Adrenal gland (tissue), 5 donors: ENCODE data around the gene FCAR.

Experiments used
- POLR2A ChIP-seq, 2 donors: fragments of 450-650 bp; IDR thresholded peaks; one replicate each; pipeline ENCODE4 v1.6.1; 2017; ENCODE audit warnings: antibody characterized with exemption in 2 of 2, mild to moderate bottlenecking in 2 of 2, moderate library complexity in 1 of 2
- TF ChIP-seq, protein P1 (sequence below), 6 experiments: fragments of 450-650 bp in 4 of 6; fragments of 200-600 bp in 2 of 6; sonication (generic) in 1 of 6; IDR thresholded peaks; 1 replicate in 5 of 6; 2 replicates in 1 of 6; pipeline versions ENCODE4 v1.5.1 to v1.8.0; 2016 to 2021; ENCODE audit warnings: antibody characterized with exemption in 6 of 6, mild to moderate bottlenecking in 2 of 6, moderate library complexity in 1 of 6
- donor health status: DM: no; HTN: no; CAD: no.

DNA sequence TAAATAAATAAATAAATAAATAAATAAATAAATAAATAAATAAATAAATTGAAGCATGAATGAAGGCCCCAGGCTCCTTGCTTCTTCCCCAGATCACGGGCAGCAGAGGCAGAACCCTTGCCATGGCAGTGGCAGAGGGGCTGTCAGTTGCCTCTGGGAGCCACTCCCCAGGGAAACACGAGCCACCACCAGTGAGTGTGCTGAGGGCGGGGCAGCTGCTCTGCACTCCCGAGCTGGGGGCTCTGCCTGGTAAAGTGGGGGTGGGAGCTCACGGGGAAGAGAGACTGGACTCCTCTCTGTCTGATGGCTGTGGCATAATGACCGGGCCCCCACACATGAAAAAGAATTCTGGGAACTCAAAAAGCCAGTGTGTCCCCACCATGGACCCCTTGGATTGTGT is 7.8 kb downstream of the FCAR start:
- no peak for TF ChIP-seq POLR2A (IDR thresholded peaks at IDR 0.05)
- TF ChIP-seq, protein P1, sequence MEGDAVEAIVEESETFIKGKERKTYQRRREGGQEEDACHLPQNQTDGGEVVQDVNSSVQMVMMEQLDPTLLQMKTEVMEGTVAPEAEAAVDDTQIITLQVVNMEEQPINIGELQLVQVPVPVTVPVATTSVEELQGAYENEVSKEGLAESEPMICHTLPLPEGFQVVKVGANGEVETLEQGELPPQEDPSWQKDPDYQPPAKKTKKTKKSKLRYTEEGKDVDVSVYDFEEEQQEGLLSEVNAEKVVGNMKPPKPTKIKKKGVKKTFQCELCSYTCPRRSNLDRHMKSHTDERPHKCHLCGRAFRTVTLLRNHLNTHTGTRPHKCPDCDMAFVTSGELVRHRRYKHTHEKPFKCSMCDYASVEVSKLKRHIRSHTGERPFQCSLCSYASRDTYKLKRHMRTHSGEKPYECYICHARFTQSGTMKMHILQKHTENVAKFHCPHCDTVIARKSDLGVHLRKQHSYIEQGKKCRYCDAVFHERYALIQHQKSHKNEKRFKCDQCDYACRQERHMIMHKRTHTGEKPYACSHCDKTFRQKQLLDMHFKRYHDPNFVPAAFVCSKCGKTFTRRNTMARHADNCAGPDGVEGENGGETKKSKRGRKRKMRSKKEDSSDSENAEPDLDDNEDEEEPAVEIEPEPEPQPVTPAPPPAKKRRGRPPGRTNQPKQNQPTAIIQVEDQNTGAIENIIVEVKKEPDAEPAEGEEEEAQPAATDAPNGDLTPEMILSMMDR (IDR thresholded peaks at IDR 0.05) = no peak
